Fibroblast of the aortic adventitia (primary cell): ENCODE measurements around the gene IL27RA. TPM values are rescaled to one million over a fixed set of nuclear protein-coding genes. Genes with fewer than 3 reads are reported as not detected.

Experiments
- DNase-seq: peaks from one replicate; pipeline ENCODE4 v3.0.0-alpha.2; 2010; ENCODE audit warnings: low read depth
- H3K4me3 ChIP-seq: 2 replicates; pipeline ENCODE4 v1.5.1; 2011; ENCODE audit warnings: low read depth, mild to moderate bottlenecking, control low read depth, low read length, moderate library complexity
- CTCF ChIP-seq: IDR thresholded peaks from 2 replicates; pipeline ENCODE4 v1.5.1; 2011; ENCODE audit warnings: mild to moderate bottlenecking, low read length, control low read depth, inconsistent platforms; ENCODE audit not compliant: insufficient read depth
- total RNA-seq: library from RNA; depleted of rRNA; stranded (reverse); fragments of >200 nt; gene quantifications from 2 replicates; pipeline ENCODE4 v1.2.3, GENCODE V29; 2012; ENCODE audit warnings: low replicate concordance

Gene IL27RA
- total RNA-seq, 1 donor, result 0.63 TPM

- DNase-seq, result no peak
- TF ChIP-seq CTCF, result no peak
- H3K4me3 ChIP-seq, result no peak overlapping the region
Measured at GRCh38 chr19:14051980-14052379, 20.4 kb downstream of the IL27RA start.

- TF ChIP-seq CTCF, result no peak
- DNase-seq, result no peak
- no peak overlapping the region for H3K4me3 ChIP-seq
Measured at GRCh38 chr19:14052470-14052869, 20.9 kb downstream of the IL27RA start.

- TF ChIP-seq CTCF, result no peak
- no peak for DNase-seq
- no peak overlapping the region for H3K4me3 ChIP-seq
Measured at GRCh38 chr19:14053032-14053431, 21.5 kb downstream of the IL27RA start.

GRCh38 chr19:14053500-14053899 is 21.9 kb downstream of the IL27RA start:
- TF ChIP-seq CTCF, result no peak
- no peak overlapping the region for H3K4me3 ChIP-seq
- no peak for DNase-seq

GRCh38 chr19:14054099-14054498 is 22.5 kb downstream of the IL27RA start:
- no peak for DNase-seq
- no peak overlapping the region for H3K4me3 ChIP-seq
- no peak for TF ChIP-seq CTCF

GRCh38 chr19:14054721-14055120 is 23.2 kb downstream of the IL27RA start:
- DNase-seq, result no peak
- H3K4me3 ChIP-seq, result no peak overlapping the region
- no peak for TF ChIP-seq CTCF

GRCh38 chr19:14055396-14055795 is 23.8 kb downstream of the IL27RA start:
- TF ChIP-seq CTCF, result no peak

More at GRCh38 chr19:14055396-14055795, 23.8 kb downstream of the IL27RA start:
- no peak for DNase-seq
- H3K4me3 ChIP-seq, result no peak overlapping the region
